CD4-positive, alpha-beta T cell treated with Interleukin-6 at 100 ng/mL for 8 hours (primary cell): Measurements from ENCODE around the gene THADA.
"Not testable (repeated sequence)": the region's sequence is repeated elsewhere in the genome, so short reads cannot be mapped to it uniquely, and the experiment has no call there.

ENCODE experiments used
- DNase-seq: peaks from one replicate; pipeline ENCODE4 v3.0.0-alpha.2; 2020; ENCODE audit warnings: mixed read lengths, low spot score

THADA gene, protein sequence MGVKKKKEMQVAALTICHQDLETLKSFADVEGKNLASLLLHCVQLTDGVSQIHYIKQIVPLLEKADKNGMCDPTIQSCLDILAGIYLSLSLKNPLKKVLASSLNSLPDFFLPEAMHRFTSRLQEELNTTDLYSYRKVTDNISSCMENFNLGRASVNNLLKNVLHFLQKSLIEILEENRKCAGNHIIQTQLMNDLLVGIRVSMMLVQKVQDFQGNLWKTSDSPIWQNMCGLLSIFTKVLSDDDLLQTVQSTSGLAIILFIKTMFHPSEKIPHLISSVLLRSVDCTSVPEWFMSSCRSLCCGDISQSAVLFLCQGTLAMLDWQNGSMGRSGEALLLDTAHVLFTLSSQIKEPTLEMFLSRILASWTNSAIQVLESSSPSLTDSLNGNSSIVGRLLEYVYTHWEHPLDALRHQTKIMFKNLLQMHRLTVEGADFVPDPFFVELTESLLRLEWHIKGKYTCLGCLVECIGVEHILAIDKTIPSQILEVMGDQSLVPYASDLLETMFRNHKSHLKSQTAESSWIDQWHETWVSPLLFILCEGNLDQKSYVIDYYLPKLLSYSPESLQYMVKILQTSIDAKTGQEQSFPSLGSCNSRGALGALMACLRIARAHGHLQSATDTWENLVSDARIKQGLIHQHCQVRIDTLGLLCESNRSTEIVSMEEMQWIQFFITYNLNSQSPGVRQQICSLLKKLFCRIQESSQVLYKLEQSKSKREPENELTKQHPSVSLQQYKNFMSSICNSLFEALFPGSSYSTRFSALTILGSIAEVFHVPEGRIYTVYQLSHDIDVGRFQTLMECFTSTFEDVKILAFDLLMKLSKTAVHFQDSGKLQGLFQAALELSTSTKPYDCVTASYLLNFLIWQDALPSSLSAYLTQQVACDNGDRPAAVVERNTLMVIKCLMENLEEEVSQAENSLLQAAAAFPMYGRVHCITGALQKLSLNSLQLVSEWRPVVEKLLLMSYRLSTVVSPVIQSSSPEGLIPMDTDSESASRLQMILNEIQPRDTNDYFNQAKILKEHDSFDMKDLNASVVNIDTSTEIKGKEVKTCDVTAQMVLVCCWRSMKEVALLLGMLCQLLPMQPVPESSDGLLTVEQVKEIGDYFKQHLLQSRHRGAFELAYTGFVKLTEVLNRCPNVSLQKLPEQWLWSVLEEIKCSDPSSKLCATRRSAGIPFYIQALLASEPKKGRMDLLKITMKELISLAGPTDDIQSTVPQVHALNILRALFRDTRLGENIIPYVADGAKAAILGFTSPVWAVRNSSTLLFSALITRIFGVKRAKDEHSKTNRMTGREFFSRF (N-terminal part only)

DNA sequence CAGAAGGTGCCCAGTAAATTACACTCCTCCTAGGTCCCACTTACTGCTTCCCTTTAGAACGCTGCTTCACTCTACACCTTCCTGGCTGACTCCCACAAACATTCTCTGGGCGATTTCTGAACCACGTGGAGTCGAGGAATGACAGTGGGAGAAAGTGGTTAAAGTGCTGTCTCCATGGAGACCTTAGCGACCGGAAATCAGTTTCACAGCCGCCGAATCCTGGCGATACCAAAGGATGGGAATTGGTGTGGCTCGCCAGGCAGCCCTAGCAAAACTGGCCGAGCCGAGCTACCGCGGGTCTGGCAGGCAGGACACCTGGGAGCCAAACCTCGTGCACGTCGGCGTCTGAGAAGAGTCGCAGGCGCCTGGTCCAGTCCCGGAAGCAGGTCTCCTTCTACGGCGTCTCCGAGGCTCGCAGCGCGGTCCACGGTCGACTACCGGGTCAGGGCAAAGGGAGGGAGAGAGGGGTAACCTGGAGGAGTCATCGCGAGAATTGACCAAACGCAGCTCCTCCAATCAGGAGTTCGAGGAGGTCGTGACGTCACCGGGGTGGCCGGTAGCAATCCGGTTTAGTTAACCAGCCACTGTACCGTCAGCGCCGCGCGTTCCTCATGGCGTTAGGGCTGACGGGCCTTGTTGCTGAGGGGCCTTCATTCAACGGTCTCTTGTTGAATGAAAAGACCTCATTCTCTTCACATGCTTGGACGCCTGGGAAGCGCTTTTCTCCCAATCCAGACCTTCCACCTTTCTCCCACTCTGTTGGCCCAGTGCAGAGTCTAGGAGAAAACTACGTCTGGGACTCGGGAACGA, at the start of gene THADA:
Gene THADA, minus strand, starts transcription at position 436 of the 810 bp plus-strand sequence. CDS start 3,646 bp downstream, outside the sequence.
- peak; percentile 97 for DNase-seq

DNA sequence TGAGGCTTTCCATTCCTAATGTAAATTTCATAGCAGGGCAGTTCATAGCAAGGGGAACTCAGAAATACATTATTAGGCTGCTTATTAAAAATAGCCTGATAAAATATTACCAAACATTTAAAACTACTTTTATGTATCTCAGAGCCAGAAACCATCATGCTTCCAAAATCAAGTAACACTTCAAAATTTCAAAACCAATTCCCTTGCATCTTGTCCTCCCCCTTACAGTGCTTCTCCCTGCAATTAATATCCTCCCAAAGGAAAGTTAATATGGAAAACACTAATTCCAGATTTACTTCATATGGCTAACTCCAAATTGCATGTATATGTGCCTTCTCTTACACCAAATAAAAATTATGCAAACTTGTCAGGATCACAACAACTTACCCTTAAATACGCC, 47.8 kb upstream of the THADA start:
- DNase-seq, result no peak

DNA sequence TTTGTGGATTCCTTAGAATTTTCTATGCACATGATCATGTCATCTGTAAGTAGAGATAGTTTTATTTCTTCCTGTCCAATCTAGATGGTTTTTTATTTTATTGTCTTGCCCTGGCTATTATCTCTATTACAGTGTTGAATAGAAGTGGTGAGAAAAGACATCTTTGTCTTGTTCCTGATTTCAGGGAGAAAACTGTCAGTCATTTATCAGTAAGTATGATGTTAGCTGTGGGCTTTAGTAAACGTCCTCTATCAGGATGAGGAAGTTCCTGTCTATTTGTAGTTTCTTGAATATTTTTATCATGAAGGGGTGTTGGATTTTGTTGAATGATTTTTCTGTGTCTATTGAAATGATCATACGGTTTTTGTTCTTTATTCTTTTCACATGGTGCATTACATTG, 46.5 kb upstream of the THADA start:
- no peak for DNase-seq

DNA sequence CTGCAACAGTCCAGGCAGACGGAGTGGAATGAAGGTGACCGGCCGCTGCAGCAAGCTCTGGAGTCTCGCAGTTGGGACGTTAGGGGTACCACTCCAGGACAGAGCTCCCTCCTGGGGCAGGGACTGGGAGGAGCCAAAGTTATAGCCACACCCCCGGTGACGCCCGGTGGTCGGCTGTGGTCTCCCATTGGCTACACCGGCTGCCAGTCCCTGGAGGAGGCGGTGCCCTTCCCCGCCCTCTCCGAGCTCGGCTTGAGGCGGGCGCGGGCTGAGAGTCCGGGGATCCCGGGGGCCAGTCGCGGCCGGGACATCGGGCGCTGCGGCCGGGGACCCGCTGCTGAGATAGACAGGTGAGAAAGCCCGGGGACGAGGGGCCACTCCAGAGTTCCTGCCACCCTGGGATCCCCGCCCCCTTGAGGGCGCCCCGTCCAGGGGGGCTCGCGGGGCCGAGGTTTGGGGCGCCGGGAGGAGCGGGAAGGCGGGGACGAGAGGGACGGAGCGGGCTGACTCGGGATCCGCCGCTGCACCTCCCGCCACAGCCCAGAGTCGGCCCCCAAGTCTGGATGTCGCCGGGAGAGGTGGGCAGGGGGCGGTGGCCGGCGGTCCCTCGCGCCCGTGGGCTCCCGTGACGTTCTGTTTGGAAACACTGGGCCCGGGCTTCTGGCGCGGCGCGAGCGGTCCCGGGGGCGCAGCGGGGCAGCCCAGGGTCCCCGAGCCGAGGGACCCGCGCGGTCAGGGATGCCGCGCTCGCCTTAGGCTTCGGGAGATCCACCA, 41.4 kb upstream of the THADA start, which contains the start of gene PLEKHH2:
Gene PLEKHH2, plus strand, starts transcription at position 231 of the 774 bp plus-strand sequence. CDS start 7,414 bp downstream, outside the sequence.
- DNase-seq, result peak; percentile 78

DNA sequence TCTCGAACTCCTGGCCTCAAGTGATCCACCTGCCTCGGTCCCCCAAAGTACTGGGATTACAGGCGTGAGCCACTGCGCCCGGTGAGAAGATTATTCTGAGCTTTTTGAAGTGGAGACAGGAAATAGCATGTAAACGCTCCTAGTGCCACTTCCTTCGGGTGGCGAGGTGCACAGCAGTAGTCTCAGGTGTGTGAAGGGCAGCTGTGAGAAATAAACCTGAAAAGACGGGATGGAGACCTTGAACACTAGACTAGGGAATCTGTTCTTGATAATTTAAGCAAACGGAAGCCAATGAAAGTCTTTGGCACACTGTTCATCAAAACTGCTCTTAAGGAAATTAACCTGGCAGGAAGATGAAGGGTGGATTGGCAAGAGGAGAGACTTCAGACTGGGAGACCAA, 40.8 kb upstream of the THADA start:
- DNase-seq, result peak; percentile 27

DNA sequence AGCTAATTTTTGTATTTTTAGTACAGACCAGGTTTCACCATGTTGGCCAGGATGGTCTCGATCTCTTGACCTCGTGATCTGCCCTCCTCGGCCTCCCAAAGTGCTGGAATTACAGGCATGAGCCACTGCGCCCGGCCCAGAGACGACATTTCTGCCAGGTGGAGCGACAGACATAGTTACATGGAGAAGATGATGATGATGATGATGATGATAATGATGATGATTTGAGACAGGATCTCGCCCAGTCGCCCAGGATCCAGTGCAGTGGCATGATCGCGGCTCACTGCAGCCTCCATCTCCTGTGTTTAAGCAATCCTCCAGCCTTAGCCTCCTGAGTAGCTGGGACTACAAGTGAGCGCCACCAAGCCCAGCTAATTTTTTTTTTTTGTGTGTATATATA, 40.3 kb upstream of the THADA start:
- not testable (repeated sequence) for DNase-seq

DNA sequence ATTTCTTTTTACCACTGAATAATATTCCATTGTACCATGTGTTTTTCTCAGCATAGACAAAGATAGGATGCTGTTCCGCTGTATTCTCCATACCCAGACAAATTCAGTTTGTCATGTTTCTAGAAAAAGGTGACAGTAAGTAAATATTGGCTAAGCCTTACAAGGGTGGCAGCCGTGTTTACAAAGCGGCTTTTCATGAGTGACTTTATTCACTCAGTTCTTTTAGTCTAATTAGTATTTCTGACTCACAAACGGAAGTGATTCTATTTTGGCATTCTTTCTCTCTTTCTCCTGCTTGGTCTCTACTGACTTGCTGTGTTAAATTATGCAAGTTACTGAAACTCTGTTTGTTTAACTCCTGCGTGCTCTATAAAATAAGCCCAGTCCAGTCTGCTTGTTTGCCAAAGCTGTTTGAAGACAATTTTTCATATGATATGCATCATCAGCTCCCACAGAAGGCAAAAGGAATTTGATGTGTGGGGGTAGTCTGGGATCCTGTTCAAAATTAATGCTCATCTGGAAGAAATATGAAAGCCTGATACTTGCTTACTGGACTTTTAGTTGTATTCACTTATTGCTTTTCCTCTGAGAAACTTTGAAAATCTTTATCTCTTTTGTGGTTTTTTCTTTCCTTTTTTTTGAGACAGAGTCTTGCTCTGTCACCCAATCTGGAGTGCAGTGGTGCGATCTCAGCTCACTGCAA, 38.9 kb upstream of the THADA start:
- DNase-seq, result no peak

DNA sequence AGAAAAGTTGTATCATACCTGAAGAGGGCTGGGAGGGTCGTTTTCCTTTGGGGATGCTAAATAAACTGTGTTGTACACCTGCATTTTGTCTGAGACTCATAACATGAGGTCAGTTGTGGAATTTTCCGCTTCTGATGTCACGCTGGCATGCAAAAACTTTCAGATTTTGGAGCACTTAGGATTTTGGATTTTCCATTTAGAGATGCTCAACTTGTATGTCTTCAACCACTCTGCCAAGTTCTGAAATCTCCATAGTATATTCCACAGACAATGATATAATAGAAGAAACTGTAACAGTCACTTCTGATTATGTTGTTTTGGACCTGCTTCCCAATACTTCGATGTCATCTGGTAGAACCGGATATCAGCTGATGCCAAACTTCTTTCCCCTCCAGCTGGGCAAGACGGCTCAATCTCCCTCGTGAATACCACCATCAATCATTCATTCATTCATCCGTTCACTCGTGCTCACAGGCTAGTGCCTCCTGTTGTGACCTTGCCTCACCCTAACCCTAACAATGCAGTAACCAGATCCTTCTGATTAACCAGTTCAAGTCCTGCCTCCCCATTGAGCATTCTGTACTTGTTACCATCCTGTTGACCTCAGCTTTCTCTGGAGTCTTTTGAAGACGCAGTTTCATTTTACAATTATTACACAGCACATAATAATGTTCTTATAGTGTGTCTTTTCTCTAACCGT, 35.9 kb upstream of the THADA start:
- no peak for DNase-seq

DNA sequence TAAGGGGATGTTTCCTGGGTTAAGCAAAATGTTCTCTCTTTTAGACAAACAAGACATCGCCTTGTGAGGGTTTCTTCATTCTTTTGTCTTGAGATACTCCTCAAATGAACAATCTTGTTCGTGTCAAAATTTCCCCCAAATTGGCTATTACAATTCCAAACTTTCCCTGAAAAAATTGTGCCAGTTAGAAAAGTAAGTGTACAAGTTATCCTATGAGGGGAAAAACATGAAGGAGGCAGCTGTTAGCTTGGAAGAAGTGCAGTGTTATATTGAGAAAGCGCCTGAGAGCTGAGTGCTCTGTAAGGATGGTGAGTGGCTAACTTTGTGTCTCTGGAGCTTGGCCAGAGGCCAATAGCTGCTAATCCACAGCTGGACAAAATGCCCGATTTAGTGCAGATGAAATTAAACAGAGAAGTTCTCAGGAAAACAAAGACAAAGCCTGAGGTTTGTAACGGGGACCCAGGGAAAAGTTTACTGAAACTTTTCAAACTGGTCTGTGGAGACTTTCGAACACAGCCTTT, 27.2 kb upstream of the THADA start:
- no peak for DNase-seq

DNA sequence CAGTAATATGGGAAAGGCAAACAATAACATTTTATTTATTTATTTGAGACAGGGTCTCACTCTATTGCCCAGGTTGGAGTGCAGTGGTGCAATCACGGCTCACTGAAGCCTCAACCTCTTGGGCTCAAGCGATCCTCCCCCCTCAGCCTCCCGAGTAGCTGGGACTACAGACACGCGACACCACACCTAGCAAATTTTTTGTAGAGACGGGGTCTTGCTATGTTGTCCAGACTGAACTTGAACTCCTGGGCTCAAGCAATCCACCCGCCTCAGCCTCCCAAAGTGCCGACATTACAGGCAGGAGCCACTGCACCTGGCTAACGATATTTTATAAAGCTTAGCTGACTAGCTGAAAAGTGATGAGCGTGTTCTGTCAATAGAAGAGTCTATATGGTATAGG, 23.7 kb upstream of the THADA start:
- no peak for DNase-seq

DNA sequence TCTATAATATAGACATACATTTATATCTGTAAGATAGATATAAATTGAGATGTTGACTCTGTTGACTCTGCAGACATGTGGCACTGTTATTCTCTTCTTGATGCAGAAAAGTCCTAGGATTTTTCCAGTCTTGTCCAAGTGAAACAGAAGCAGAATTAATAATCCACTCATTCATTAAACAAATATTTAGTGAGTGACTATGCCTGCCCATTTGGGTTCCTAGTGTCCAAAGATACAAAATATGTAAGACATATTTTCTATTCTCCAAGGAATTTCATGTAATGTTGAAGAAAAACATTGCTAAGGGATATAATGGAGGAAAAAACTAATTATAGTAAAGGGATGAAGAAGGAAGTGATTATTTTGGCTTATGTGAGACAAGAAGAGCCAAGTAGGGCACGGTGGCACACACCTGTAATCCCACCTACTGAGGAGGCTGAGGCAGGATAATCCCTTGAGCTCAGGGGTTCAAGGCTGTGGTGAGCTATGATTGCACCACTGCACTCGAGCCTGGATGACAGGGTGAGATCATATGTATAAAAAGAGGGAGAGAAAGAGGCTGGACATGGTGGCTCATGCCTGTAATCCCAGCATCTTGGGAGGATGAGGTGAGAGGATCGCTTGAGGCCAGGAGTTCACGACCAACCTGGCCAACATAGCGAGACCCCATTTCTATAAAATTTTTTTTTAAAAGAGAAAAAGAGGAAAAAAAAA, 21.3 kb upstream of the THADA start:
- DNase-seq, result no peak

DNA sequence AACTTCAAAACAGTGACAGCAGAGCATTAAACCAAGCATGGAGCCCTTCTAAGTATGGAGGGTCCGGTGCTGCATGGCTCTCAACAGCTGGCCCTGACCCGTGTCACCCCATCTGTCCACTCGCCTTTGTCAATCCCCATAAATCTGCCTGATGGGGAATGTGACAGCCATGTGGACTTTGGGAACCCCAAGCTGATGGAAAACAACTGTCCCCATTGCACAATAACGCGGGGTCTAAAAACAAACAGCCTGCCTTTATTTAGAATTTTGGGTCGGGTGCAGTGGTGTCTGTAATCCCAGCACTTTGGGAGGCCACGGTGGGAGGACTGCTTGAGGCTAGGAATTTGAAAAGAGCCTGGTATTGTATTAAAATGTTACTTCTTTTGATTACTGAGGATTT, 17.1 kb upstream of the THADA start:
- DNase-seq, result no peak

DNA sequence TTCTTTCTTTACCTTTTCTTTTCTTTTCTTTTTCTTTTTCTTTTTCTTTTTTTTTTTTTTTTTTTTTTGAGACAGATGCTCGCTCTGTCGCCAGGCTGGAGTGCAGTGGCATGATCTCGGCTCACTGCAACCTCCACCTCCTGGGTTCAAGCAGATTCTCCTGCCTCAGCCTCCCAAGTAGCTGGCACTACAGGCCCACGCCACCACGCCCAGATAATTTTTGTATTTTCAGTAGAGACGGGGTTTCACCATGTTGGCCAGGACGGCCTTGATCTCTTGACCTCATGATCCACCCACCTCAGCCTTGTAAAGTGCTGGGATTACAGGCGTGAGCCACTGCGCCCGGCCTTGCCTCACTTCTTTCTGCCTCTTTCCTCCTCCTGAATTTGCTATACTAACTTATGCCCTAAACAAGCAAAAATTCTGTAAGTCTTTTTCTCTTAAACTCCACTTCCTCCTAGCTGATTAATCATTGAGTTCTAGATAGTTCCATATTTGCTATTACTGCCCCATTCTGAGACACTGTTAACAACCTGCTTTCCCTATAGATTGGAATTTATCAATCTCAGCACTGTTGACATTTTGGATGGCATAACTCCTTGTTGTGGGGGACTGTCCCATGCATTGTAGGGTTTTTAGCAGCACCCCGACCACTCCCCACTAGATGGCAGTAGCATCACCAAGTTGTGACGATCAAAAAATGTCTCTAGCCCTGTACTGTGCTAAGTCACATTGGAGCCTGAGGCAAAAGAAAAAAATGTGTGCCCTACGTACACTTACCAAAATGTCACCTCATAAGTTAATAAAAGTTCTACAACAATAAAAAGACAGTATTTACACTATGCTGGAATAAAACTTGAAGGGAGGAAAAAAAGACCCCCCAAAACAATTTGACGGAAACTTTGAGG, 16.4 kb upstream of the THADA start:
- peak; percentile 68 for DNase-seq

DNA sequence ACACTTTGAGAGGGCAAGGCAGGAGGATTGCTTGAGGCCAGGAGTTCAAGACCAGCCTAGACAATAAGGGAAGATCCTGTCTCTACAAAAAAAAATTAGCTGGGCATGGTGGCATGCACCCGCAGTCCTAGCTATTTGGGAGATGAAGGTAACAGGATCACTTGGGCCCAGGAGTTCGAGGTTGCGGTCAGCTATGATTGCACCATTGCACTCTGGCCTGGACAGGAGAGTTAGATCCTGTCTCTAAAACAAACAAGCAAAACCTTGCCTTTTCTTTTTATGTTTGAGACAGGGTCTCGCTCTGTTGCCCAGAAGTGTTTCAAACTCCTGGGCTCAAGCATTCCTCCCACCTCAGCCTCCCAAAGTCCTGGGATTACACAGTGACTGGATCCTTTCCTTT, 14.5 kb upstream of the THADA start:
- DNase-seq, result no peak

DNA sequence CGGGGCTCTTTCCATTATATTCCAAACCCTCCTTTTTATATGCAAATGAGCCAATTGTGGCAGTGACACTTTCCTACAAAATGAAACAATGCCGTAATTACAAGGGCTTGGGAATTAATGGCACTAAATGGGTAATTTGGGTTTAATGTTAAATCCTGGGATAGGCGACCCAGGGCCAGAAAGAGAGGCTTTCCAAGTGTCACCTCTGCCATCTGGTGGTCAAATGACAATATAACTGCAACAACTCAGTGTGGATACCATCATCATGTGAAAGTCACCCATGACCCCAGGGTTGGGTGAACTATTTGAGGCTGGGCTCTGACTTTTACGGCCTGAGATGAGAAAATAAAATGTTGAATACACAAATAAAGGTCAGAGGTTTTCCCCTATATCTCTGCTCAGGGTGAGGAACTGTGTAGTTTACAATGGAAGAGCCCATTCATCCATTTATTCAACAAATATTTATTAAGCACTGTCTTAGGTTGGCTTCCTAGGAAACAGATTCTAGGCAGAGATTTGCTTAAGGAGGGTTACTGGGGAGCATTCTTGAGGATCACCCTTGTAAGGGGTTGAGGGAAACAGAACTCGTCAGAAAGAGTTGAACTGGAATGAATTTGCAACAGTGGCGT, 13.6 kb upstream of the THADA start:
- DNase-seq, result peak; percentile 48

DNA sequence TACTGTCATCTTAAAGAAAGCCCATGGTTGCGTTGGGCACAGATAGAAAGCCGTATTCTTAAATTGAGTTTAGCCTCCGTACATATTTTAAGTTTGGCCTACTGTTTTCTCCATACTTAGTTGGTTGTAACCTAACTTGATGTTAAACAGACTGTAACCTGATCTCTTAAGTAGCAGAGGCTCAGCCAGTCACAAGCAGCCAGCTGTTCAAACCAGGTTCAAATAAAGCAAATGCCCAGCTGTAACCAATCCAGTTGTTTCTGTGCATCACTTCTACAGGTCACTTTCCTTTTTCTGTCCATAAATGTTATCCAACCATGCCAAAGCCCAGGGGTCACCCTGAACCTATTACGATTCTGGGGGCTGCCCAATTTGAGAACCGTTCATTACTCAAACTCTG, 10.0 kb upstream of the THADA start:
- no peak for DNase-seq
